GM12891 (cell line): ENCODE measurements around the gene ACKR4.

ENCODE experiments used
- PAX5 ChIP-seq: IDR thresholded peaks from 2 replicates; pipeline ENCODE4 v1.6.1; 2011; ENCODE audit warnings: low read length, moderate library complexity, mild to moderate bottlenecking; ENCODE audit not compliant: insufficient read depth, severe bottlenecking
- POLR2A ChIP-seq: IDR thresholded peaks from 2 replicates; pipeline ENCODE4 v1.6.1; 2011; ENCODE audit warnings: low read depth, low read length, control low read depth
- POLR2AphosphoS5 ChIP-seq: IDR thresholded peaks from 2 replicates; pipeline ENCODE4 v1.6.1; 2011; ENCODE audit warnings: low read depth, low read length, control low read depth
- POU2F2 ChIP-seq: IDR thresholded peaks from 2 replicates; pipeline ENCODE4 v1.6.1; 2011; ENCODE audit warnings: low read depth, mild to moderate bottlenecking, control low read depth, low read length, moderate library complexity
- SPI1 ChIP-seq: IDR thresholded peaks from 2 replicates; pipeline ENCODE4 v1.6.1; 2011; ENCODE audit warnings: low read depth, low read length, control low read depth
- TAF1 ChIP-seq: IDR thresholded peaks from 2 replicates; pipeline ENCODE4 v1.6.1; 2011; ENCODE audit warnings: low read depth, low read length, control low read depth

DNA sequence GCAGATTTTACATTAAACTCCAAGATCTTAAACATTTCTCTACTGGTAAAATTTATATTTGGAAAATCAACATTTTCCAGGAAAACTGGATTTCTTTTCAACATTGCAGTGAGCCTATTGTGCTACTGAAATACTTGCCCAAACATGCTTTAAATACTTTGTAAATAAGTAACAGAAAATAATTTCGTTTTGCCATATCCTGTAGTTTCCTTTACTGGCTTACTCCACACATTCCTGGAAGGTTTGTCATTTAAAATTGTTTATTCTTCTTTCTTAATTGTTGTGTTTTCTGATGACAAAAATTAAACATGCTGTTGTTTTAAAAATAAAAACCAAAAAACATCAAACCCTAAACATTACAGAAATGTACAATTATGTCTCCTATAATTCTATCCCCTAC, 40.5 kb downstream of the ACKR4 start:
- no peak for TF ChIP-seq POLR2AphosphoS5
- TF ChIP-seq TAF1: no peak
- no peak for TF ChIP-seq POLR2A
- no peak for TF ChIP-seq POU2F2
- TF ChIP-seq PAX5: no peak
- TF ChIP-seq SPI1: no peak
